GM21390 (cell line): ENCODE data around the gene ERICH6.

Experiments used
- ATAC-seq: cut with Tn5 transposase; IDR thresholded peaks from one replicate; pipeline ENCODE4 v1.9.1; 2021; ENCODE audit not compliant: unreplicated experiment

ERICH6 gene

GRCh38 chr3:150736903-150737832 is 33.4 kb upstream of the ERICH6 start:
- no peak for ATAC-seq

- no peak for ATAC-seq
These were observed 32.6 kb upstream of the ERICH6 start for GRCh38 chr3:150736316-150736719.

- ATAC-seq: no peak
These were observed 31.0 kb upstream of the ERICH6 start for GRCh38 chr3:150734795-150735119.

GRCh38 chr3:150733936-150734794 is 30.4 kb upstream of the ERICH6 start:
- no peak for ATAC-seq

- no peak for ATAC-seq
These were observed 29.7 kb upstream of the ERICH6 start for GRCh38 chr3:150733373-150733935.

- no peak for ATAC-seq
These were observed 26.1 kb upstream of the ERICH6 start for GRCh38 chr3:150729682-150730360.

- no peak for ATAC-seq
These were observed 24.2 kb upstream of the ERICH6 start for GRCh38 chr3:150727653-150728502.

- no peak for ATAC-seq
These were observed 21.8 kb upstream of the ERICH6 start for GRCh38 chr3:150725548-150725947.

- no peak for ATAC-seq
These were observed 20.2 kb upstream of the ERICH6 start for GRCh38 chr3:150723946-150724345.

GRCh38 chr3:150722267-150722666 is 18.5 kb upstream of the ERICH6 start:
- ATAC-seq: no peak

- ATAC-seq: peak; percentile 74
These were observed 17.8 kb upstream of the ERICH6 start for GRCh38 chr3:150721285-150722130.

- no peak for ATAC-seq
These were observed 16.7 kb upstream of the ERICH6 start for GRCh38 chr3:150720444-150720843.

GRCh38 chr3:150710097-150710496 is 6.4 kb upstream of the ERICH6 start:
- ATAC-seq: no peak

GRCh38 chr3:150703299-150703755 is 393 bp downstream of the ERICH6 start:
- peak; percentile 29 for ATAC-seq

- no peak for ATAC-seq
These were observed 4.6 kb downstream of the ERICH6 start for GRCh38 chr3:150699068-150699639.

- ATAC-seq: no peak
These were observed 6.1 kb downstream of the ERICH6 start for GRCh38 chr3:150697646-150698045.

- no peak for ATAC-seq
These were observed 12.2 kb downstream of the ERICH6 start for GRCh38 chr3:150691414-150692040.

GRCh38 chr3:150687613-150688012 is 16.1 kb downstream of the ERICH6 start:
- no peak for ATAC-seq
